ENCODE results near the gene GGCX. TPM values are rescaled to one million over a fixed set of nuclear protein-coding genes. Genes with fewer than 3 reads are reported as not detected.

Gene GGCX
- total and polyA plus RNA-seq, 9 of the 15 experiments (the other 6 are each of a cell fraction or from before 2014, with no cell fraction given): 14.4 to 47.1 (median 28.1) TPM

GRCh38 chr2:85602476-85603234 is 41.4 kb upstream of the GGCX start, which contains the start of gene TMEM150A (continued):
- TF ChIP-seq ZBTB34 (CRISPR knock-in tag; IDR thresholded peaks at IDR 0.05) (no peak), SOX6 (IDR thresholded peaks at IDR 0.05) (0 out of 2 replicates have a peak, but pooled peaks have one; percentile 18), ZNF695 (CRISPR knock-in tag; IDR thresholded peaks at IDR 0.05) (no peak), MEIS2 (IDR thresholded peaks at IDR 0.05; ENCODE audit: partially characterized antibody) (no peak), SRF (CRISPR knock-in tag; IDR thresholded peaks at IDR 0.05) (no peak), RREB1 (CRISPR knock-in tag; IDR thresholded peaks at IDR 0.05) (peak; percentile 79; the same call in 1 of the 2 replicates), MED1 (CRISPR knock-in tag; IDR thresholded peaks at IDR 0.05; ENCODE audit: borderline replicate concordance) (no peak), RBM14 (IDR thresholded peaks at IDR 0.05; ENCODE audit: borderline replicate concordance, insufficient read depth, low read depth, low read length) (0 out of 2 replicates have a peak, but pooled peaks have one; percentile 52), ZBTB17 (CRISPR knock-in tag; IDR thresholded peaks at IDR 0.05) (0 out of 2 replicates have a peak, but pooled peaks have one; percentile 31), ZNF507 (tag; conservative IDR thresholded peaks at IDR 0.05) (no peak), KLF1 (tag; IDR thresholded peaks at IDR 0.05) (0 out of 2 replicates have a peak, but pooled peaks have one; percentile 55), ZBTB1 (CRISPR knock-in tag; IDR thresholded peaks at IDR 0.05; ENCODE audit: borderline replicate concordance, low read depth) (no peak), PTBP1 (IDR thresholded peaks at IDR 0.05; ENCODE audit: low read depth, low read length) (peak; percentile 38; the same call in 1 of the 2 replicates), ZZZ3 (IDR thresholded peaks at IDR 0.05) (no peak), TEAD2 (tag; IDR thresholded peaks at IDR 0.05) (no peak), ARID4B (CRISPR knock-in tag; IDR thresholded peaks at IDR 0.05) (peak; percentile 92)

Measured in K562 (cell line).